PC-3 (cell line): Measurements from ENCODE around the gene DMKN.

Experiments used
- CTCF ChIP-seq: fragments of 300-600 bp; sonication (generic); conservative IDR thresholded peaks from 2 replicates; pipeline ENCODE4 v1.5.1; 2017; ENCODE audit warnings: antibody characterized with exemption, low read depth, mild to moderate bottlenecking, low read length
- EZH2 ChIP-seq: fragments of 300-600 bp; sonication (generic); IDR thresholded peaks from one replicate; pipeline ENCODE4 v1.6.1; 2017; ENCODE audit warnings: antibody characterized with exemption, mild to moderate bottlenecking, low read length; ENCODE audit not compliant: unreplicated experiment
- EZH2phosphoT487 ChIP-seq: fragments of 300-600 bp; sonication (generic); IDR thresholded peaks from 2 replicates; pipeline ENCODE4 v1.6.1; 2018; ENCODE audit warnings: mild to moderate bottlenecking, antibody characterized with exemption, low read length, borderline replicate concordance

DNA sequence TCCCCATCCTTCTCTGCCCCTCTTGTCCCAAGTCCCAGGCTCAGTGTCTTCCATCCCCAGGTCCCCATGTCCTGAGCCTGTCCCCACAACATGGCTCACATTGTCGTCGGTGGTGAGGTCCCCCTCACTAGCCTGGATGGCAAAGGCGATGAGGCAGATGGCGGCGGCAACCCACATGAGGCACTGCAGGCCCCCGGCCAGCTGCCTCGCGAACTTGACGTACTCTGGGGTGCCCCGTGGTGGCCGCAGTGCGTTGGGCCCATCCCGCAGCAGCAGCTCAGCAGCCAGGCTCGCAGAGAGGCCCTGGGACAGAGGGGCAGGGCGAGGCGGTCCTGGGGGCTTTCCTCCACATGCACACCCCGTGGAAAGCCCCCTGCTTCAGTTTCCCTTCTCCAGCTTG is 48.9 kb upstream of the DMKN start:
- TF ChIP-seq EZH2 = no peak
- TF ChIP-seq CTCF = no peak
- TF ChIP-seq EZH2phosphoT487 = no peak
